Esophagus squamous epithelium (tissue), 4 donors: ENCODE results near the gene FRMPD2.

Source experiments
- CTCF ChIP-seq, 6 experiments: fragments of 450-650 bp in 4 of 6; fragments of 200-600 bp in 2 of 6; sonication (generic) in 2 of 6; IDR thresholded peaks; one replicate each; pipeline ENCODE4 v1.5.1; 2016 to 2019; ENCODE audit warnings: antibody characterized with exemption in 6 of 6, mild to moderate bottlenecking in 4 of 6, moderate library complexity in 4 of 6
- POLR2A ChIP-seq, 4 donors: fragments of 450-650 bp; IDR thresholded peaks; one replicate each; pipeline ENCODE4 v1.6.1; 2017; ENCODE audit warnings: antibody characterized with exemption in 4 of 4, mild to moderate bottlenecking in 4 of 4, moderate library complexity in 3 of 4

DNA sequence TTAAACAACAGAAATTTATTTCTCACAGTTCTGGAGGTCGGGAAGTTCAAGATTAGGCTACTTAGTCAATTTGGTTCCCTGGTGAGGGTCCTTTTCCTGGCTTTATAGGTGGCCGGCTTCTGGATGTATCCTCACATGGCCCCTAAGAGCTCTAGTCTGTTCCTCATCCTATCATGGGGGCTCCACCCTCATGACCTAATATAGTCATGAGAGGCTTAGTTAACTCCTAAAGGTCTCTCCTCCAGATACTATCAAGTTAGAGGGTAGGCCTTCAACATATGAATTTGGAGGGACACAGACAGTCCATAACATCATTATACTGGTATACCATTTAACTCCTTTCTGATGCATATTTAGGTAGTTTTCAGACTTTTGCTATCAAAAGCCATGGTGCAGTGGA, 39.6 kb upstream of the FRMPD2 start:
- no peak for TF ChIP-seq CTCF (IDR thresholded peaks at IDR 0.05)
- no peak for TF ChIP-seq POLR2A (IDR thresholded peaks at IDR 0.05)
